GM12874 (cell line): ENCODE measurements around the gene PTPRM.

Source experiments
- TF ChIP-seq, protein P1 (sequence below): IDR thresholded peaks from 2 replicates; pipeline ENCODE4 v1.5.1; 2011; ENCODE audit warnings: low read depth, mild to moderate bottlenecking, control low read depth, low read length, moderate library complexity; ENCODE audit not compliant: insufficient read depth

The PTPRM gene

DNA sequence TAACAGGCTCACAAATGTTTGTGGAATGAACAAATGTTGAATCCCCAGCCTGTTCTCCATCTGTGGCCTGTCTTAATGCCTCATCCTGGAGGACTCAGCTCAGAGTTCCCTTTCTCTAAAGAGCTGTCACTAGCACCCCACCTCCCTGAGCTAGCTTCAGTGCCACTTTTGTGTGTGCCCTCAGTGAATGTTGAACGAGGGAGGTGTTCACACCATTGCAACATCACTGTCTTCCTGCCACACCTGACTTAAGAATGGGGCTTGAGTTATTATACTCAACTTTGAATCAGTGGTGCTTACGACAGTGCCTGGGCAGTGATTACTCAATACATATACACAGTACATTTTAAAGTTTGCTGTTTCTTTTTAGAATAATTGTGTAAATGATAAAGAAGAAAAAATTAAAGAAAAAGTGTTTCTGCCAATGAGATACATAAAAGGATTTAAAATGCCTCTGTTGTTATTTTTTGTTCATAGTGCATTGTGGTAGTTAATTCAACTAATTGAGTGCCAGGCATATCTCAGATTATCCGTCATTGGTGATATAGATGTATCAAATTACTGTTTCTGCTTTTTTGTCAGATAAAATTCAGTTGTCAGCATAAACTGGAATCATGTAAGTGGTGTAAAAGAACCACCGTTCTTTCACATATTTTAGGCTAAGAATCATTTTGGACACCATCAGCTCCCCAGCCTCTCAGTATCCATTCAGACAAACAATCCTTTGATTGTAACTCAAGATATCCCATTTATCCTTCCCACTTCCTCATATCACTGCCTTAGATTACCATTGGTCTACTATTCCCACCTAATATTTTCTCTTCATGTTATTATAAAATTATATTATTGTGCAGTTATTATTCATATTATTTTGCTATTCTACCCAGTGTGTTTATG is 304.7 kb downstream of the PTPRM start:
- TF ChIP-seq, protein P1, sequence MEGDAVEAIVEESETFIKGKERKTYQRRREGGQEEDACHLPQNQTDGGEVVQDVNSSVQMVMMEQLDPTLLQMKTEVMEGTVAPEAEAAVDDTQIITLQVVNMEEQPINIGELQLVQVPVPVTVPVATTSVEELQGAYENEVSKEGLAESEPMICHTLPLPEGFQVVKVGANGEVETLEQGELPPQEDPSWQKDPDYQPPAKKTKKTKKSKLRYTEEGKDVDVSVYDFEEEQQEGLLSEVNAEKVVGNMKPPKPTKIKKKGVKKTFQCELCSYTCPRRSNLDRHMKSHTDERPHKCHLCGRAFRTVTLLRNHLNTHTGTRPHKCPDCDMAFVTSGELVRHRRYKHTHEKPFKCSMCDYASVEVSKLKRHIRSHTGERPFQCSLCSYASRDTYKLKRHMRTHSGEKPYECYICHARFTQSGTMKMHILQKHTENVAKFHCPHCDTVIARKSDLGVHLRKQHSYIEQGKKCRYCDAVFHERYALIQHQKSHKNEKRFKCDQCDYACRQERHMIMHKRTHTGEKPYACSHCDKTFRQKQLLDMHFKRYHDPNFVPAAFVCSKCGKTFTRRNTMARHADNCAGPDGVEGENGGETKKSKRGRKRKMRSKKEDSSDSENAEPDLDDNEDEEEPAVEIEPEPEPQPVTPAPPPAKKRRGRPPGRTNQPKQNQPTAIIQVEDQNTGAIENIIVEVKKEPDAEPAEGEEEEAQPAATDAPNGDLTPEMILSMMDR = no peak

DNA sequence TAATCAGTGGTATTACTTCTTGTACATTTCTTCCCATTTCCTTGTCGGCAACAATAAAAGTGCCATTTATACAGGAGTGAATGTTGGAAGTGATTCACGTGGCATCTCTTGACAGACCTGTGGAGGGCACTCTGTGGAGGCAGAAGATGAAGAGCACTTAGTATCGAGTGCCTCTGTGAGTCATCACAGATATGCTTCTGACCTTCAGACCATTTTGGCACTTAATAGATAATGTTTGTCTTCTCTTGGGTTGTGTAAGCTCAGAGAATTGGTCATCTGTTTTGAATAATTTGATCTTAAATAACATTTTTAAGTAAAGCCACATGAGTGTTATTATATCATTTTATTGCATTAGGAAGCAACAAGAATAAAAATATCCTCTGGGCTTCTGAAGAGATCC is 305.5 kb downstream of the PTPRM start:
- TF ChIP-seq, protein P1 = no peak

DNA sequence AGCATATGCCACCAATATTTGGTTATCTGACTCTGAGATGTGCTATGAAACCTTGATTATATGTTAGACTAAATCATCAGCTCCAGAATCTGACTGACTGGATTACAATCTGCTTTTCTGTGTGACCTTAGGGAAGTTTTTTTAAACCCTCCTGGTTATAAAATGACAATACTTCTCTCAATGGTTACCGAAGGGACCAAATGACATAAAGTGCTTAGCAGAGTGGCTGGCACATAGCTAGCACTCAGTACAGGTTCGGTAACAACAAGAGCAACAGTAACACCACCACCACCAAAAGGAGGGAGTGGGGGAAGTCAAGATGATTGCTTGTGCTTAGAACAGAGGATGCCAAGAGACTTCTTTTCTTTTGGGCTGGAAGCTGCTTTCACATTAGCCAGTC is 306.2 kb downstream of the PTPRM start:
- TF ChIP-seq, protein P1 = no peak

DNA sequence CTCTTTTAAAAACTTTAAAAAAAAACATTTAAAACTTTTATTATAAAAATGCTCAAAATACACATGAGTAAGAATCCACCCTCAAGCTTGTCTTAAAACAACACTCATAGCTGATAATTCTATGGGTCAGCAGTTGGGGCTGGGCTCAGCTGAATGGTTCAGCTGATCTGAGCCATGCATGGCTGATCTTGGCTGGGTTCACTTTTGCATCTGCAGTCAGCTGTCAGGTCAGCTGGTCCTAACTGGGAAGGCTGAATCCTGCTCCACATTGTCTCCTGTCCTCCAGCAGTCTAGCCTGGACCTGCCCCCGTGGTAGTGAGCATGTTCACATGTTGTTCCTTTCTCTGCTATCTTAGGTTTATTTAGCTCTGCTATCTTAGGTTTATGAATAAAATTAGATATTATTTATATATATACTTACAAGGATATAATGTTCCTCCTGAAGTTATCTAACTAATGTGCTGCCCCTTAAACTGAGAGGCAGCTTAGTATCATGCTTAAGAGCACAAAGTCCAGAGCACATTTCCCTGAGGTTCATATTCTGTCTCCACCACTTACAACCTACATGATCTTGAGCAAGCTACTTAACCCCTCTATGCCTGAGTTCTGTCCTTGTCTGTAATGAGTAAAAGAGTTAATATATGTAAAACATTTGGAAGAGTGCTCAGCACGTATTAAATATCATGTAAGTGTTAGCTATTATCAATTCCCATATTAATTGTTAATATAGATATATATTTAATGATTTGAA is 309.4 kb downstream of the PTPRM start:
- TF ChIP-seq, protein P1 = no peak

DNA sequence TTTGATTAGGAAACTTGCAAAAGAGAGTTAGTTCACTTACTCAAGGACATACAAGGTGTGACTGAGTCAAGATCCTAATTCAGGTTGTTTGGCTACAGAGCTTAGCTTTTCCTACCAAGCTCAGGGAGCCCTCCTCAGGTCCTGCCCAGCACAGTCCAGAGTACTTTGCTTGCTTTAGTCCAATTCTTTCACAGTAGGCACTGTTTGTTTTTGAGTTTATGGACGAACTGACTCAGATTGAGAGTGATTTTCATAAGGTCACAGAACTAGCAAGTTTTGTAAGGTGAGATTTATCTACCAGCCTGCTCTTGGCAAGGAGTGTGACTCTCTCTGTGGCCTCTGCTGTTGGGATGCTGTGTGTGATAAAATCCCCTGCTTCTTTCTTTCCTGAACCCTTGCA is 310.5 kb downstream of the PTPRM start:
- TF ChIP-seq, protein P1 = no peak

DNA sequence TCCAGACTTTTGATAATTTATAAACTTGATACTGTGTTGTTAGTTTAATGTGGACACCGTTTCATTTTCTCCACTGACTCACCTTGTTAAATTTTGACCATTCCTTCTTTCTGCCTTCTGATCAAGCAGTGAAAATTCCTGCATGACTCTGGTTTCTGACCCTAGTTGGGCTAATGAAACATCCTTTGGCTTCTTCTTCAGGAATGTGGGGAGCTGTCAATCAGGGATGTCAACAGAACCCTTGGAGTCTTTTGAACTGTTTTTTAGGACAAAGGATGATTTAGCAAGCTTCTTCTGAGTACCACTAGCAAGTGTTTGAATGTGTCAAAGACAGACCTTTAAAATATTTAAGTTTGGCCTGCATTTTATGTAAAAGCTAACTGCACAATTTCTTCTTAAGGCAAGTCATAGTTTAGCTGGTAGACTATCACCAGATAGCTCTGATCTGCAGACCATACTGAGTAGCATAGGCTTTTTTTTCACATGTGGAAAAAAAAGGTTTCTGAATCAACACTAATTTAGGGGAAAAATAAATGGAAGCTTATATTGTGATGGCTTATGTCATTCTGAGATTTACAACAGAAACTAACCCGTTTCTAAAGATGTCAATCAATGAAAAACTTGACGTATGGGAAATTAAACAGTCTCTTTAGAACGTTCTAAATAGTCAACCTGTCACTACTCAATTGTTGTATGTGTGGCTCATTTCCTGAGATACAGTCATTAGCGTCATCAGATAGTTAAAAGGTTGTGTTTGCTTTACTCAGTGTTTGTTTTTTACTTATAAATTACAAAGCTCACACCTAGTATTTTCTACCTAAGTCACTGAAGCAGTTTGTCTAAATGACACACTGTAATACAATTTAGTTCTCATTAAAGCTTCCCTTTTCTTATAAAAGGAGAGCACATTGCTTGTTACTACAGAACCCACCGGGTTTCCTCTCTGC is 311.4 kb downstream of the PTPRM start:
- TF ChIP-seq, protein P1 = no peak
